Adrenal gland (tissue), 12 donors: Measurements from ENCODE around the gene ASF1A. TPM values are rescaled to one million over a fixed set of nuclear protein-coding genes. Genes with fewer than 3 reads are reported as not detected.

Experiments
- DNase-seq, 7 donors: peaks; one replicate each; pipeline ENCODE4 v3.0.0-alpha.2; 2019 to 2020
- H3K27ac ChIP-seq, 5 donors: fragments of 200-600 bp; sonication (generic) in 4 of 5; 1 replicate in 3 of 5; 2 replicates in 2 of 5; pipeline versions ENCODE4 v1.5.1 to v1.8.0; 2016 to 2020; ENCODE audit warnings: mild to moderate bottlenecking in 1 of 5
- H3K27me3 ChIP-seq: fragments of 200-600 bp; 2 replicates; pipeline ENCODE4 v1.8.0; 2021
- H3K36me3 ChIP-seq, 2 donors: fragments of 200-600 bp; replicated peaks in 1 of 2; 1 replicate in 1 of 2; 2 replicates in 1 of 2; pipeline versions ENCODE4 v1.5.1 to v1.8.0; 2018 to 2022
- H3K4me1 ChIP-seq, 2 donors: fragments of 200-600 bp; replicated peaks in 1 of 2; 1 replicate in 1 of 2; 2 replicates in 1 of 2; pipeline versions ENCODE4 v1.5.1 to v1.8.0; 2018 to 2021
- H3K4me3 ChIP-seq, 4 donors: fragments of 200-600 bp; sonication (generic) in 3 of 4; one replicate each; pipeline ENCODE4 v1.5.1; 2016 to 2018
- H3K9me3 ChIP-seq, 3 donors: fragments of 200-600 bp; sonication (generic) in 1 of 3; replicated peaks in 1 of 3; 1 replicate in 2 of 3; 2 replicates in 1 of 3; pipeline versions ENCODE4 v1.5.1 to v1.8.0; 2016 to 2021
- CTCF ChIP-seq, 6 experiments: fragments of 450-650 bp in 4 of 6; fragments of 200-600 bp in 2 of 6; sonication (generic) in 1 of 6; IDR thresholded peaks; 1 replicate in 5 of 6; 2 replicates in 1 of 6; pipeline versions ENCODE4 v1.5.1 to v1.8.0; 2016 to 2021; ENCODE audit warnings: antibody characterized with exemption in 6 of 6, mild to moderate bottlenecking in 2 of 6, moderate library complexity in 1 of 6
- POLR2A ChIP-seq, 2 donors: fragments of 450-650 bp; IDR thresholded peaks; one replicate each; pipeline ENCODE4 v1.6.1; 2017; ENCODE audit warnings: antibody characterized with exemption in 2 of 2, mild to moderate bottlenecking in 2 of 2, moderate library complexity in 1 of 2
- WGBS, 4 donors: extraction: QIAGEN DNeasy Blood & Tissue Kit in 2 of 4; methylation state at CpG; one replicate each; pipeline versions ENCODE4 v1.1.5 to v1.1.7; 2013 to 2017; 5-methylcytosine and 5-hydroxymethylcytosine counted together
- intact Hi-C, 2 donors: fragments of 100-400 bp; cut with DNase I; formaldehyde crosslinking; loops; one replicate each; pipeline versions ENCODE4 v1.14.1 to v1.15.0; 2022 to 2023
- polyA plus RNA-seq, 3 donors: library from polyadenylated mRNA; stranded (reverse); fragments of 200-250 nt in 2 of 3; fragments of 350-450 nt in 1 of 3; fragmentation: Illumina TruSeq in 1 of 3; extraction: RNeasy Lipid Tissue Mini Kit (QIAGEN cat#74804) in 1 of 3; gene quantifications; one replicate each; pipeline ENCODE4 v1.2.3, GENCODE V29; 2013 to 2014
- total RNA-seq, 9 donors: library from RNA; depleted of rRNA in 4 of 9; stranded (reverse); fragments of >200 nt in 4 of 9; fragments of 120-200 nt in 1 of 9; fragmentation: NEBNext Ultra II Directional in 1 of 9; extraction: Animal tissue kit (Norgen Biotek cat#: 25700) in 1 of 9; gene quantifications; one replicate each; pipeline versions ENCODE4 v1.1.0 to v1.2.4, GENCODE V29; 2013 to 2023
- donor health status: healthy with polysubstance abuse.
- donor health status: Bipolar disorder and iron deficiency.
- donor health status: DM: yes; HTN: yes; CAD: no.
- donor health status: DM: no; HTN: no; CAD: no.
- donor health status: DM: no; HTN: no; CAD: no.
- donor health status: DM: yes; HTN: yes; CAD: no.

ASF1A gene
- total and polyA plus RNA-seq, 12 donors: 8.7 to 107 (median 21.5) TPM

GRCh38 chr6:118896339-118897136, 2.6 kb downstream of the ASF1A start:
- intact Hi-C loops: no loop called here
- Histone ChIP-seq H3K36me3 (no peaks in the 10 kb centered on the region), H3K4me1 (peaks cover 11 to 36% of the 10 kb centered on the region in 2 donors), H3K4me3 (no peak overlapping the region), H3K27ac (no peak overlapping the region), H3K9me3 (no peaks in the 10 kb centered on the region), H3K27me3 (no peaks in the 10 kb centered on the region)
- TF ChIP-seq CTCF (IDR thresholded peaks at IDR 0.05) (peak in 5 of 6 experiments; percentile 10 to 36 (median 21)), POLR2A (IDR thresholded peaks at IDR 0.05) (no peak)
- no peak for DNase-seq
- WGBS, 4 donors: 70 to 75% (median 73%) methylated on average over 5 of the region's 5 CpGs

- TF ChIP-seq POLR2A (IDR thresholded peaks at IDR 0.05): no peak
- TF ChIP-seq CTCF (IDR thresholded peaks at IDR 0.05): no peak
- Histone ChIP-seq H3K36me3 (no peaks in the 10 kb centered on the region), H3K4me1 (peaks cover 9 to 31% of the 10 kb centered on the region in 2 donors), H3K9me3 (no peaks in the 10 kb centered on the region), H3K27ac (no peak overlapping the region), H3K4me3 (no peak overlapping the region), H3K27me3 (no peaks in the 10 kb centered on the region)
- no peak for DNase-seq
- intact Hi-C loops: no loop called here
Observed at GRCh38 chr6:118897386-118897785, 3.4 kb downstream of the ASF1A start.

- Histone ChIP-seq H3K4me3 (no peak overlapping the region), H3K9me3 (no peaks in the 10 kb centered on the region), H3K27me3 (no peaks in the 10 kb centered on the region), H3K27ac (no peak overlapping the region), H3K36me3 (no peaks in the 10 kb centered on the region), H3K4me1 (peaks cover 5 to 34% of the 10 kb centered on the region in 2 donors)
- WGBS, 4 donors: 89 to 97% (median 91%) methylated on average over 6 of the region's 6 CpGs
- DNase-seq: no peak
- no peak for TF ChIP-seq POLR2A (IDR thresholded peaks at IDR 0.05)
- TF ChIP-seq CTCF (IDR thresholded peaks at IDR 0.05): no peak
- intact Hi-C loops: no loop called here
Observed at GRCh38 chr6:118899948-118900347, 6.0 kb downstream of the ASF1A start.

GRCh38 chr6:118902726-118903125, 8.8 kb downstream of the ASF1A start:
- Histone ChIP-seq H3K9me3 (no peaks in the 10 kb centered on the region), H3K4me1 (peaks cover 0 to 16% of the 10 kb centered on the region in 2 donors), H3K27me3 (no peaks in the 10 kb centered on the region), H3K27ac (no peak overlapping the region), H3K4me3 (no peak overlapping the region), H3K36me3 (peaks cover 0 to 5% of the 10 kb centered on the region in 2 donors)
- intact Hi-C loops: no loop called here
- no peak for DNase-seq
- TF ChIP-seq CTCF (IDR thresholded peaks at IDR 0.05) (no peak), POLR2A (IDR thresholded peaks at IDR 0.05) (no peak)
